ENCODE data around the gene ADGRB3. TPM values are rescaled to one million over a fixed set of nuclear protein-coding genes. Genes with fewer than 3 reads are reported as not detected.
"Not testable (repeated sequence)": the region's sequence is repeated elsewhere in the genome, so short reads cannot be mapped to it uniquely, and the experiment has no call there.

The ADGRB3 gene
- total RNA-seq, 3 donors from 2014 or later = not detected

- no peaks in the 10 kb centered on the region for H3K36me3 Mint-ChIP-seq (ENCODE audit: insufficient read depth)
- no peaks in the 10 kb centered on the region for H3K27me3 Mint-ChIP-seq (ENCODE audit: low read depth)
- no peaks in the 10 kb centered on the region for H3K4me1 Mint-ChIP-seq (ENCODE audit: low read depth)
- ATAC-seq (no peak), DNase-seq (no peak)
- H3K4me3 Mint-ChIP-seq = no peak overlapping the region
- no peaks in the 10 kb centered on the region for H3K9me3 Mint-ChIP-seq
Observed at GRCh38 chr6:69096681-69097080, 461.6 kb downstream of the ADGRB3 start.

GRCh38 chr6:69097948-69098347 lies 462.9 kb downstream of the ADGRB3 start:
- Mint-ChIP-seq H3K36me3 (ENCODE audit: insufficient read depth) (no peaks in the 10 kb centered on the region), H3K4me3 (no peak overlapping the region), H3K27me3 (ENCODE audit: low read depth) (no peaks in the 10 kb centered on the region), H3K4me1 (ENCODE audit: low read depth) (no peaks in the 10 kb centered on the region), H3K9me3 (peaks cover 2% of the 10 kb centered on the region)
- DNase-seq = no peak
- ATAC-seq = no peak

GRCh38 chr6:69098910-69099309 lies 463.8 kb downstream of the ADGRB3 start:
- peaks cover 2% of the 10 kb centered on the region for H3K9me3 Mint-ChIP-seq
- no peak for ATAC-seq
- no peak for DNase-seq
- no peaks in the 10 kb centered on the region for H3K27me3 Mint-ChIP-seq (ENCODE audit: low read depth)
- H3K4me3 Mint-ChIP-seq = no peak overlapping the region
- no peaks in the 10 kb centered on the region for H3K4me1 Mint-ChIP-seq (ENCODE audit: low read depth)
- no peaks in the 10 kb centered on the region for H3K36me3 Mint-ChIP-seq (ENCODE audit: insufficient read depth)

DNA sequence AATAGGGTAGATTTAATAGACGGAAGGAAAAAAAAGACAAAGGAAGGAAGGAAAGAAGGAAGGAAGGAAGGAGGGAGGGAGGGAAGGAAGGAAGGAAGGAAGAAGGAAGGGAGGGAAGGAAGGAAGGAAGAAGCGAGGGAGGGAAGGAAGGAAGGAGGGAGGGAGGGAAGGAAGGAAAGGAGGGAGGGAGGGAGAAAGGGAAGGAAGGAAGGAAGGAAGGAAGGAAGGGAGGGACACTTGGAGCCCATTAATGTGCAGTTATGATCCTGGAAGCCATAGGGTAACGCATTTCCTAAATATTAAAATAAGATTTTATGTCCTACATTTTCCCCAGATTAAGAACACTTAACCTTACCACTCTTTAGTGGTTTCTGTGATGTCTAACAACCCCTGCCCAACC lies 465.7 kb downstream of the ADGRB3 start:
- DNase-seq = no peak
- no peaks in the 10 kb centered on the region for H3K4me1 Mint-ChIP-seq (ENCODE audit: low read depth)
- peaks cover 6% of the 10 kb centered on the region for H3K9me3 Mint-ChIP-seq
- no peaks in the 10 kb centered on the region for H3K27me3 Mint-ChIP-seq (ENCODE audit: low read depth)
- no peaks in the 10 kb centered on the region for H3K36me3 Mint-ChIP-seq (ENCODE audit: insufficient read depth)
- H3K4me3 Mint-ChIP-seq = no peak overlapping the region
- ATAC-seq = no peak

- Mint-ChIP-seq H3K4me3 (no peak overlapping the region), H3K36me3 (ENCODE audit: insufficient read depth) (no peaks in the 10 kb centered on the region), H3K27me3 (ENCODE audit: low read depth) (no peaks in the 10 kb centered on the region), H3K9me3 (peaks cover 6% of the 10 kb centered on the region), H3K4me1 (ENCODE audit: low read depth) (no peaks in the 10 kb centered on the region)
- ATAC-seq = no peak
- DNase-seq = no peak
Observed at GRCh38 chr6:69102416-69102815, 467.3 kb downstream of the ADGRB3 start.

GRCh38 chr6:69105288-69105687 lies 470.2 kb downstream of the ADGRB3 start:
- ATAC-seq = no peak
- Mint-ChIP-seq H3K9me3 (peaks cover 6% of the 10 kb centered on the region), H3K27me3 (ENCODE audit: low read depth) (no peaks in the 10 kb centered on the region), H3K4me1 (ENCODE audit: low read depth) (no peaks in the 10 kb centered on the region), H3K4me3 (no peak overlapping the region), H3K36me3 (ENCODE audit: insufficient read depth) (no peaks in the 10 kb centered on the region)
- no peak for DNase-seq

- H3K4me3 Mint-ChIP-seq = no peak overlapping the region
- H3K27me3 Mint-ChIP-seq (ENCODE audit: low read depth) = no peaks in the 10 kb centered on the region
- no peaks in the 10 kb centered on the region for H3K4me1 Mint-ChIP-seq (ENCODE audit: low read depth)
- no peaks in the 10 kb centered on the region for H3K36me3 Mint-ChIP-seq (ENCODE audit: insufficient read depth)
- DNase-seq (no peak), ATAC-seq (no peak)
- peaks cover 6% of the 10 kb centered on the region for H3K9me3 Mint-ChIP-seq
Observed at GRCh38 chr6:69106511-69106910, 471.4 kb downstream of the ADGRB3 start.

- DNase-seq (no peak), ATAC-seq (no peak)
- no peaks in the 10 kb centered on the region for H3K36me3 Mint-ChIP-seq (ENCODE audit: insufficient read depth)
- H3K4me1 Mint-ChIP-seq (ENCODE audit: low read depth) = no peaks in the 10 kb centered on the region
- no peaks in the 10 kb centered on the region for H3K27me3 Mint-ChIP-seq (ENCODE audit: low read depth)
- H3K4me3 Mint-ChIP-seq = no peak overlapping the region
- H3K9me3 Mint-ChIP-seq = no peaks in the 10 kb centered on the region
Observed at GRCh38 chr6:69111301-69111700, 476.2 kb downstream of the ADGRB3 start.

DNA sequence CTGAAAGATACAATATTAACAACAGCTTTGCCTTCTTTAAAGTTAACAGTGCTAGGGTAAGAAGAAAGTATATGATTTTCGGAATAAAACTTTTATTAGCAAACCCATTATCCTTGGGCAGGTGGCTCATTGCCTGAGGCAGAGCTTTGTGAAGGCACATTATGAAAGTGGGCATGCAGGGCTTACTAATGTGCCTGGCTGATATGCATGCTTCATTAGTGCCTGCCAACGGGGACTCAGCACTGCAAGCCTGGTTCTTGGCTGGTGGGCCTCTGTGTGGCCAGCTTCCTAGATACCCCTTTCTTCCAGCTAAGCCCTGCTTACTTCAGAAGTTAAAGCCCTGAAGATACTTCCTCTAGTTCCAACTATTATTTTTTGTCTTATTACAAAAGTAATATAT lies 481.6 kb downstream of the ADGRB3 start:
- H3K9me3 Mint-ChIP-seq = peaks cover 4% of the 10 kb centered on the region
- H3K36me3 Mint-ChIP-seq (ENCODE audit: insufficient read depth) = no peaks in the 10 kb centered on the region
- H3K27me3 Mint-ChIP-seq (ENCODE audit: low read depth) = no peaks in the 10 kb centered on the region
- ATAC-seq (no peak), DNase-seq (no peak)
- no peaks in the 10 kb centered on the region for H3K4me1 Mint-ChIP-seq (ENCODE audit: low read depth)
- H3K4me3 Mint-ChIP-seq = no peak overlapping the region

DNA sequence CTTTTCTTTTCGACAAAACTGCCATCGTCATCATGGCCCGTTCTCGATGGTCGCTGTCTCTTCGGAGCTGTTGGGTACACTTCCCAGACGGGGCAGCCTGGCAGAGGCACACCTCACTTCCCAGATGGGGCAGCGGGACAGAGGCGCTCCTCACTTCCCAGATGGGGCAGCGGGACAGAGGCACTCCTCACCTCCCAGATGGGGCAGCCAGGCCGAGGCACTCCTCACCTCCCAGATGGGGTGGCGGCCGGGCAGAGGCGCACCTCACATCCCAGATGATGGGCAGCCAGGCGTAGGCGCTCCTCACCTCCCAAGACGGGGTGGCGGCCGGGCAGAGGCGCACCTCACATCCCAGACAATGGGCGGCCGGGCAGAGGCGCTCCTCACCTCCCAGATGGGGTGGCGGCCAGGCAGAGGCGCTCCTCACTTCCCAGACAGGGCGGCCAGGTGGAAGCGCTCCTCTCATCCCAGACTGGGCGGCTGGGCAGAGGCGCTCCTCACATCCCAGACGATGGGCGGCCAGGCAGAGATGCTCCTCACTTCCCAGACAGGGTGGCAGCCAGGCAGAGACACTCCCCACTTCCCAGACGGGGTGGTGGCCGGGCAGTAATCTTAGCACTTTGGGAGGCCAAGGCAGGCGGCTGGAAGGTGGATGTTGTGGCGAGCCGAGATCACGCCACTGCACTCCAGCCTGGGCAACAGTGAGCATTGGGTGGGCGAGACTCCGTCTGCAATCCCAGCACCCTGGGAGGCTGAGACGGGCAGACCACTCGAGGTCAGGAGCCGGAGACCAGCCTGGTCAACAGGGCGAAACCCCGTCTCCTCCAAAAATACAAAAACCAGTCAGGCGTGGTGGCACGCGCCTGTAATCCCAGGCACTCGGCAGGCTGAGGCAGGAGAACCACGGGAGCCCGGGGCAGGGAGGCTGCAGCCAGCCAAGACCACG lies 486.7 kb downstream of the ADGRB3 start:
- not testable (repeated sequence) for H3K9me3 Mint-ChIP-seq; H3K4me1 Mint-ChIP-seq (ENCODE audit: low read depth); H3K36me3 Mint-ChIP-seq (ENCODE audit: insufficient read depth); DNase-seq; ATAC-seq; H3K27me3 Mint-ChIP-seq (ENCODE audit: low read depth); H3K4me3 Mint-ChIP-seq

GRCh38 chr6:69122407-69122773 lies 487.3 kb downstream of the ADGRB3 start:
- ATAC-seq (no peak), DNase-seq (no peak)
- H3K4me1 Mint-ChIP-seq (ENCODE audit: low read depth) = no peaks in the 10 kb centered on the region
- H3K4me3 Mint-ChIP-seq = no peak overlapping the region
- H3K27me3 Mint-ChIP-seq (ENCODE audit: low read depth) = no peaks in the 10 kb centered on the region
- H3K9me3 Mint-ChIP-seq = peaks cover 4% of the 10 kb centered on the region
- H3K36me3 Mint-ChIP-seq (ENCODE audit: insufficient read depth) = no peaks in the 10 kb centered on the region

DNA sequence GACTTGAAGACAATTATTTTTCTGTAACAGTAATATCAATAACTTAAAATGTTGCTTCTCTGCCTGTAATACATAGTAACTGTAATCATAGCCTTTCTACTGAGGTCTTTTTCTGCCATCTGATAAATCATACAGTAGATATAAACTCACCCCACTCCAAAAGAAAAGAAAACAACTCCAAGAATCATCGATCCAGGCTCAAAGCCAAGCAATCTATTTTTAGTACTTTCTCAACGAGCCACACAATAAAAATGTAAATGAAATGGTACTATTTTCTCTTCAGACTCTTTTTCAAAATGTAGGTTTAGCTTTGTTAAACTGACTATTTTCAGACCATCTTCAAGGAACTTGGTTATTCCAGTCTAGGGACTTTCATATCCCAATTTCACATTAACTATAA lies 493.3 kb downstream of the ADGRB3 start:
- Mint-ChIP-seq H3K27me3 (ENCODE audit: low read depth) (no peaks in the 10 kb centered on the region), H3K4me1 (ENCODE audit: low read depth) (no peaks in the 10 kb centered on the region), H3K9me3 (no peaks in the 10 kb centered on the region), H3K36me3 (ENCODE audit: insufficient read depth) (no peaks in the 10 kb centered on the region), H3K4me3 (no peak overlapping the region)
- ATAC-seq (no peak), DNase-seq (no peak)

DNA sequence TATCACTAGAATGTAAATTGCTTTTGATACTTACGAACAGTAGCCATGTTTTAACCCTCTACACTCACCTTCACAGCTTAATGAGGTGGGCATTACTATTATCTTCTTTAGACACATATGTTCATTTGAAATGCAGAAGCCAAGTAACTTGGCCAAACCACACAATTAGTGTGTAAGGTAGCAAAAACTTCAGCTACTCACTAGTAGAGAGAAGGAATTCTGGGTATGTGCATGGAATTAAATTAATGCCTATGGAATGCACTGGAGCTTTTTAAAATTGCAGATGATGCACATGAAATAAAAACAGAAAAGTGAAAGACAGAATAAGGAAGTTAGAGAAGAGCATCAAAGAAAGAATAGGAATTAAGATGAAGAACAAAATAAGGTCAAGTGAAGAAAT lies 494.0 kb downstream of the ADGRB3 start:
- H3K27me3 Mint-ChIP-seq (ENCODE audit: low read depth) = no peaks in the 10 kb centered on the region
- ATAC-seq = no peak
- no peak for DNase-seq
- no peak overlapping the region for H3K4me3 Mint-ChIP-seq
- H3K36me3 Mint-ChIP-seq (ENCODE audit: insufficient read depth) = no peaks in the 10 kb centered on the region
- H3K4me1 Mint-ChIP-seq (ENCODE audit: low read depth) = no peaks in the 10 kb centered on the region
- H3K9me3 Mint-ChIP-seq = peaks cover 3% of the 10 kb centered on the region

DNA sequence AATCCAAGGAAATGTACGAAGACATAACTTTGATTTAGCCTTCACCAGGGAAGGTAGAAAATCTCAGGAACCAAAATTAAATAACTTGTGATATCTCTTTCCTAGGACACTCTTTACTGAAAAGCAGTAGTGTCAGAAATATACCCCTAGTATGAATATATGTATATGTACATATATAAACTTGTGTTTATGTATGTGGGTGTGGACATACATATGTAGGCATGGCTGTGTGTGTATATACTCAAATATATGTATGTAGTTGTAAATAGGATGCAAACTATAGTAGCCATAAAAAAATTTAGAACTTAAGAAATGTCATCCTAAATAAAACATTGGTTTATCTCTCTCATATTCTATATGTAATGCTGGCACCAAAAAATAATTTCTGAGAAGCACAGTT lies 500.8 kb downstream of the ADGRB3 start:
- no peak for ATAC-seq
- peaks cover 2% of the 10 kb centered on the region for H3K27me3 Mint-ChIP-seq (ENCODE audit: low read depth)

GRCh38 chr6:69138148-69138547 lies 503.1 kb downstream of the ADGRB3 start:
- ATAC-seq = no peak
- Mint-ChIP-seq H3K9me3 (peaks cover 5% of the 10 kb centered on the region), H3K4me1 (ENCODE audit: low read depth) (no peaks in the 10 kb centered on the region), H3K4me3 (no peak overlapping the region), H3K36me3 (ENCODE audit: insufficient read depth) (no peaks in the 10 kb centered on the region), H3K27me3 (ENCODE audit: low read depth) (peaks cover 2% of the 10 kb centered on the region)
- DNase-seq = no peak

More for the DNA sequence above, 500.8 kb downstream of the ADGRB3 start:
- Mint-ChIP-seq H3K4me3 (no peak overlapping the region), H3K36me3 (ENCODE audit: insufficient read depth) (no peaks in the 10 kb centered on the region), H3K4me1 (ENCODE audit: low read depth) (no peaks in the 10 kb centered on the region), H3K9me3 (peaks cover 5% of the 10 kb centered on the region)
- DNase-seq = no peak

Data from activated T-cell treated with anti-CD3 and anti-CD28 coated beads, Interleukin-2, amount 50 U/mL, for 4 hours (primary cell).